ENCODE data around the gene ENOSF1. TPM values are rescaled to one million over a fixed set of nuclear protein-coding genes. Genes with fewer than 3 reads are reported as not detected.

Gene ENOSF1
- total RNA-seq, 4 donors from 2014 or later: 36.2 to 42.4 (median 38.6) TPM

Other genes with a start within 250 kb of the ENOSF1 start
- 10 to 100 TPM in 1 of 4 donors, 1 to 10 TPM in 3; 5.1 to 14.5 (median 6.9) TPM for gene COLEC12, start 211.9 kb downstream of the ENOSF1 start, total RNA-seq
- not detected for gene CETN1, start 132.2 kb downstream of the ENOSF1 start, total RNA-seq
- gene CLUL1, start 115.6 kb downstream of the ENOSF1 start, total RNA-seq: 1 to 10 TPM in 1 of 4 donors, under 1 TPM in 1, not detected in 2; 0.32 to 5.0 TPM
- gene TYMS, start 55.0 kb downstream of the ENOSF1 start, total RNA-seq: 1 to 10 TPM in 3 of 4 donors, under 1 TPM in 1; 0.57 to 9.9 (median 2.5) TPM
- 100 to 1,000 TPM in 1 of 4 donors, 10 to 100 TPM in 3; 62.3 to 133 (median 90.0) TPM for gene YES1, start 99.6 kb upstream of the ENOSF1 start, total RNA-seq
- gene ADCYAP1, start 192.2 kb upstream of the ENOSF1 start, total RNA-seq: under 1 TPM in 1 of 4 donors, not detected in 3; 0.12 TPM